ENCODE data around the gene NR3C2. TPM values are rescaled to one million over a fixed set of nuclear protein-coding genes. Genes with fewer than 3 reads are reported as not detected.

Gene NR3C2
- total and polyA plus RNA-seq, 8 donors, result 2.0 to 36.4 (median 16.9) TPM

DNA sequence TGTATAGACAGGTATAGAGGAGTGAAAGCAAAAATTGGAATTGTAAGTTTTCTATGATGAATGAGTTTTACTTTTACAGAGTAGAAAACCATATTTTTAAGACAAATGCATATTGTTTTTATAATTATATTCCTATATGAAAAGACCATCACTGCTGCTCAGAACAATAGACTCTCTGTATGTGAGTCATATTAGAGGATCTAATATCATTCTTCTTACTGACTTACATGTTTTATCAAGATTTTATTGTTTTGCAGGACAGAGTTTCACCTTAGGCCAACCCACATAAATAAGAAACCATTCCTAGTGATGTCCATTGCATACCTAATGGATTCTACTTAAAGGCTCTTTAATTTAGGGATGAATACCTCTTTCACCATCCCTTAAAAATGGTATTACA lies 88.6 kb downstream of the NR3C2 start:
- no peak for DNase-seq
- no peak overlapping the region for H3K27ac ChIP-seq

DNA sequence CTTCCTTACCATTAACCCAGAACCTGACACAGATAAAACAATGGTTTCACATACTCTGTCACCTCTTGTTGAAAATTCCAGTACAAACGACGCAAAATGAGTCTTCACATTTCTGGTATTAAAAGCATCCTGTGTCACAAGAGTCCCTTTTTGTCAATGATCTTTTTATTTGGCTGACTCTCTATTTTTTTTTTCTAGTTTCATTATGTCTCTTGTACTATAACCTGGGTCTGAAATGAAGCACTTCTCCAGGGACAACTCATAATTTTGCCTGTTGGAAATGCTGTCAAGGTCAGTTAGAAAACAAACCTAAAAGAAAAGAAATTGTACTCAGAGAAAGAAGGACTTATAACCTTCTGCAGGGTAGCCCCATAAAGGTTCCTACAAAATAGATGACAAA lies 93.1 kb downstream of the NR3C2 start:
- WGBS, 5 donors, result 67 to 91% (median 84%) methylated on average over 2 of the region's 2 CpGs
- TF ChIP-seq POLR2A (IDR thresholded peaks at IDR 0.05), result no peak
- TF ChIP-seq, protein P1, sequence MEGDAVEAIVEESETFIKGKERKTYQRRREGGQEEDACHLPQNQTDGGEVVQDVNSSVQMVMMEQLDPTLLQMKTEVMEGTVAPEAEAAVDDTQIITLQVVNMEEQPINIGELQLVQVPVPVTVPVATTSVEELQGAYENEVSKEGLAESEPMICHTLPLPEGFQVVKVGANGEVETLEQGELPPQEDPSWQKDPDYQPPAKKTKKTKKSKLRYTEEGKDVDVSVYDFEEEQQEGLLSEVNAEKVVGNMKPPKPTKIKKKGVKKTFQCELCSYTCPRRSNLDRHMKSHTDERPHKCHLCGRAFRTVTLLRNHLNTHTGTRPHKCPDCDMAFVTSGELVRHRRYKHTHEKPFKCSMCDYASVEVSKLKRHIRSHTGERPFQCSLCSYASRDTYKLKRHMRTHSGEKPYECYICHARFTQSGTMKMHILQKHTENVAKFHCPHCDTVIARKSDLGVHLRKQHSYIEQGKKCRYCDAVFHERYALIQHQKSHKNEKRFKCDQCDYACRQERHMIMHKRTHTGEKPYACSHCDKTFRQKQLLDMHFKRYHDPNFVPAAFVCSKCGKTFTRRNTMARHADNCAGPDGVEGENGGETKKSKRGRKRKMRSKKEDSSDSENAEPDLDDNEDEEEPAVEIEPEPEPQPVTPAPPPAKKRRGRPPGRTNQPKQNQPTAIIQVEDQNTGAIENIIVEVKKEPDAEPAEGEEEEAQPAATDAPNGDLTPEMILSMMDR (IDR thresholded peaks at IDR 0.05), result no peak
- no peak for TF ChIP-seq EP300 (IDR thresholded peaks at IDR 0.05)
- TF ChIP-seq POLR2AphosphoS5 (IDR thresholded peaks at IDR 0.05), result no peak
- peaks cover 0 to 15% (median 9%) of the 10 kb centered on the region in 4 donors for H3K4me1 ChIP-seq
- H3K27me3 ChIP-seq, result no peaks in the 10 kb centered on the region
- H3K9me3 ChIP-seq, result no peaks in the 10 kb centered on the region
- DNase-seq, result no peak
- H3K4me3 ChIP-seq, result no peak overlapping the region
- no peaks in the 10 kb centered on the region for H3K36me3 ChIP-seq
- H3K27ac ChIP-seq, result no peak overlapping the region
- intact Hi-C loops (cut with DNase I; ENCODE audit: low total_unique reads), result no loop called here

More for the DNA sequence above, 88.6 kb downstream of the NR3C2 start:
- peaks cover 0 to 14% (median 9%) of the 10 kb centered on the region in 4 donors for H3K4me1 ChIP-seq
- no peak overlapping the region for H3K4me3 ChIP-seq
- no peaks in the 10 kb centered on the region for H3K9me3 ChIP-seq
- no peaks in the 10 kb centered on the region for H3K27me3 ChIP-seq
- TF ChIP-seq POLR2AphosphoS5 (IDR thresholded peaks at IDR 0.05) (no peak), EP300 (IDR thresholded peaks at IDR 0.05) (no peak), POLR2A (IDR thresholded peaks at IDR 0.05) (no peak)
- TF ChIP-seq, protein P1 (IDR thresholded peaks at IDR 0.05), result no peak
- intact Hi-C loops (cut with DNase I; ENCODE audit: low total_unique reads), result no loop called here
- H3K36me3 ChIP-seq, result no peaks in the 10 kb centered on the region

DNA sequence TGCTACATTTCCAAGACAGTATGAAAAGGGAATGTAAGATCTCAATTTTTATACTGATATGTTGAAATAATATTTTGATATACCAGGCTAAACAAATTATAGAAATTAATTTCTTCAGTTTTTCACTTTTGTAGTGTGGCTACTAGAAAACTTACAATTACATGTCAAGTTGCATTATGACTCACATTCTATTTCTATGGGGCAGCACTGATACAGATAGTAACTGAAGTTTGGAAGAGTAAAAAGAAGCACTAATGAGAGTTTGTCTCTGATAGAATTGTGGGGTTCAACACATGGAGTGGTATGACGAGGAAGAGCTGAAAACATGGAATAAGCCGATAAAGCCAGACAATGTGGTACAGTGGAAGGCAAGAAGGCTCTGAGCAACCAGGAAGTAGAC lies 95.6 kb downstream of the NR3C2 start:
- intact Hi-C loops (cut with DNase I; ENCODE audit: low total_unique reads), result no loop called here
- no peak overlapping the region for H3K27ac ChIP-seq
- 67 to 100% (median 91%) methylated on average over 2 of the region's 2 CpGs for WGBS, 5 donors
- no peaks in the 10 kb centered on the region for H3K9me3 ChIP-seq
- H3K36me3 ChIP-seq, result no peaks in the 10 kb centered on the region
- H3K4me3 ChIP-seq, result no peak overlapping the region
- peaks cover 0 to 25% (median 17%) of the 10 kb centered on the region in 4 donors for H3K4me1 ChIP-seq
- TF ChIP-seq POLR2AphosphoS5 (IDR thresholded peaks at IDR 0.05) (no peak), POLR2A (IDR thresholded peaks at IDR 0.05) (no peak), EP300 (IDR thresholded peaks at IDR 0.05) (no peak)
- TF ChIP-seq, protein P1 (IDR thresholded peaks at IDR 0.05), result no peak
- no peak for DNase-seq
- no peaks in the 10 kb centered on the region for H3K27me3 ChIP-seq

DNA sequence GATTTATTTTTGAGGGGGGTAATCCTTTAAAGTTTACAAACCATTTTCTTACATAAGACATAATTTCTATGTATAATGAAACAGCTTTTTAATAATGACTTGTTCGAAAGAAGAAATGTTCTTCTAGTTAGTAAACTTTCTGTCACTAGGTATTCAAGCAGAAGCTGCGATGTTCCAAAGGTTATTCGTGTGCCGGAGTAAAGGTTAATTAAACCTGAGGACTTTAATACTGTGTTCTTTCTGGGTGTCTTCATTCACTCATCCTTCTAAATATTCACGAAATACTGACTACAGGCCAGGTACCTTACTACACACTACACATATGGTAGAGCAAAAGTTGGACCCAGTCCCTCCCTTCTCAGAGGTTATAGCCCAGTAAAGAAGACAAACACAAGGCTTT lies 96.7 kb downstream of the NR3C2 start:
- DNase-seq, result no peak
- Histone ChIP-seq H3K36me3 (no peaks in the 10 kb centered on the region), H3K4me1 (peaks cover 0 to 25% (median 17%) of the 10 kb centered on the region in 4 donors), H3K4me3 (no peak overlapping the region), H3K27ac (no peak overlapping the region), H3K9me3 (no peaks in the 10 kb centered on the region), H3K27me3 (no peaks in the 10 kb centered on the region)
- TF ChIP-seq EP300 (IDR thresholded peaks at IDR 0.05) (no peak), POLR2AphosphoS5 (IDR thresholded peaks at IDR 0.05) (no peak), POLR2A (IDR thresholded peaks at IDR 0.05) (no peak)
- TF ChIP-seq, protein P1 (IDR thresholded peaks at IDR 0.05), result no peak
- intact Hi-C loops (cut with DNase I; ENCODE audit: low total_unique reads), result no loop called here
- 69 to 77% (median 75%) methylated on average over 5 of the region's 5 CpGs for WGBS, 5 donors

Data from stomach (tissue), 9 donors.